GM23248 (cell line): ENCODE results near the gene EML4. TPM values are rescaled to one million over a fixed set of nuclear protein-coding genes. Genes with fewer than 3 reads are reported as not detected.

ENCODE experiments used
- DNase-seq: peaks from one replicate; pipeline ENCODE4 v3.0.0-alpha.2; 2015
- H2AFZ ChIP-seq: fragments of 200-600 bp; sonication (generic); 2 replicates; pipeline ENCODE4 v1.6.1; 2016; ENCODE audit warnings: antibody characterized with exemption
- H3F3A ChIP-seq: fragments of 200-600 bp; sonication (generic); 2 replicates; pipeline ENCODE4 v1.6.1; 2016; ENCODE audit warnings: mild to moderate bottlenecking, antibody characterized with exemption, mixed run types; ENCODE audit not compliant: insufficient read depth
- H3K27ac ChIP-seq: fragments of 200-600 bp; sonication (generic); 2 replicates; pipeline ENCODE4 v1.5.1; 2016; ENCODE audit warnings: mild to moderate bottlenecking
- H3K27me3 ChIP-seq: fragments of 200-600 bp; sonication (generic); replicated peaks from 2 replicates; pipeline ENCODE4 v1.6.1; 2016; ENCODE audit warnings: mild to moderate bottlenecking; ENCODE audit not compliant: insufficient read depth
- H3K36me3 ChIP-seq: fragments of 200-600 bp; sonication (generic); 2 replicates; pipeline ENCODE4 v1.6.1; 2016; ENCODE audit warnings: low read depth, mild to moderate bottlenecking
- H3K4me1 ChIP-seq: fragments of 200-600 bp; sonication (generic); 2 replicates; pipeline ENCODE4 v1.6.1; 2016; ENCODE audit warnings: mild to moderate bottlenecking; ENCODE audit not compliant: insufficient read depth
- H3K4me2 ChIP-seq: fragments of 200-600 bp; sonication (generic); one replicate; pipeline ENCODE4 v1.6.1; 2016; ENCODE audit warnings: mild to moderate bottlenecking; ENCODE audit not compliant: unreplicated experiment
- H3K4me3 ChIP-seq: fragments of 200-600 bp; sonication (generic); 2 replicates; pipeline ENCODE4 v1.5.1; 2016; ENCODE audit warnings: mild to moderate bottlenecking
- H3K79me2 ChIP-seq: fragments of 200-600 bp; sonication (generic); 2 replicates; pipeline ENCODE4 v1.6.1; 2016; ENCODE audit warnings: mild to moderate bottlenecking; ENCODE audit not compliant: insufficient read depth
- H3K9ac ChIP-seq: fragments of 200-600 bp; sonication (generic); 2 replicates; pipeline ENCODE4 v1.6.1; 2016; ENCODE audit warnings: mild to moderate bottlenecking
- H3K9me2 ChIP-seq: fragments of 200-600 bp; sonication (generic); 2 replicates; pipeline ENCODE4 v1.6.1; 2016; ENCODE audit warnings: mixed run types, mild to moderate bottlenecking, moderate library complexity; ENCODE audit not compliant: insufficient read depth
- H3K9me3 ChIP-seq: fragments of 200-600 bp; sonication (generic); one replicate; pipeline ENCODE4 v1.6.1; 2017; ENCODE audit warnings: low read depth
- H4K20me1 ChIP-seq: fragments of 200-600 bp; sonication (generic); 2 replicates; pipeline ENCODE4 v1.6.0; 2016; ENCODE audit not compliant: insufficient read depth
- EZH2 ChIP-seq: fragments of 200-600 bp; sonication (generic); IDR thresholded peaks from 2 replicates; pipeline ENCODE4 v1.6.1; 2018; ENCODE audit warnings: antibody characterized with exemption, mild to moderate bottlenecking; ENCODE audit not compliant: insufficient read depth, poor library complexity, severe bottlenecking
- EZH2phosphoT487 ChIP-seq: fragments of 200-600 bp; sonication (generic); IDR thresholded peaks from 2 replicates; pipeline ENCODE4 v1.6.1; 2018; ENCODE audit warnings: antibody characterized with exemption, moderate library complexity, mild to moderate bottlenecking, low read depth; ENCODE audit not compliant: insufficient read depth
- WGBS, 2 experiments: methylation state at CpG; one replicate each; pipeline ENCODE4 v1.1.6; 2015 to 2017; ENCODE audit warnings: low lambda C conversion rate in 2 of 2, low coverage in 1 of 2; ENCODE audit errors: missing lambda C conversion rate in 2 of 2; 5-methylcytosine and 5-hydroxymethylcytosine counted together
- in situ Hi-C: fragments of 300-500 bp; cut with MboI; formaldehyde crosslinking; loops from 2 replicates; pipeline ENCODE4 v1.15.0; 2020
- polyA plus RNA-seq: library from polyadenylated mRNA; unstranded; fragments of >200 nt; fragmentation: Nextera tagmentation; extraction: Ambion mirVana; gene quantifications from 2 replicates; pipeline ENCODE4 v1.2.1, GENCODE V29; 2016
- total RNA-seq: library from RNA; depleted of rRNA; stranded (reverse); fragments of >200 nt; shearing (Covaris generic); gene quantifications from 2 replicates; pipeline ENCODE4 v1.2.3, GENCODE V29; 2014

The EML4 gene
- total and polyA plus RNA-seq, 2 experiments from 2014 or later, result 19.3 to 21.7 TPM

GRCh38 chr2:42369532-42370229 is 200.5 kb downstream of the EML4 start:
- no peak for TF ChIP-seq EZH2phosphoT487
- no peak for TF ChIP-seq EZH2
- DNase-seq, result no peak
- H3K9ac ChIP-seq, result no peak overlapping the region
- in situ Hi-C loops, result no loop called here
- H2AFZ ChIP-seq, result no peak overlapping the region
- no peaks in the 10 kb centered on the region for H3K79me2 ChIP-seq
- H3F3A ChIP-seq, result peaks cover 6% of the 10 kb centered on the region; the same call in 1 of the 2 replicates
- H3K9me2 ChIP-seq, result no peaks in the 10 kb centered on the region
- no peaks in the 10 kb centered on the region for H4K20me1 ChIP-seq
- 89 to 95% methylated on average over 5 of the region's 5 CpGs for WGBS, 2 experiments
- no peak overlapping the region for H3K4me2 ChIP-seq
- H3K36me3 ChIP-seq, result no peaks in the 10 kb centered on the region
- no peaks in the 10 kb centered on the region for H3K9me3 ChIP-seq
- H3K4me3 ChIP-seq, result no peak overlapping the region
- H3K27me3 ChIP-seq, result no peaks in the 10 kb centered on the region
- peaks cover 8% of the 10 kb centered on the region for H3K4me1 ChIP-seq
- no peak overlapping the region for H3K27ac ChIP-seq

- Histone ChIP-seq H3K9ac (no peak overlapping the region), H4K20me1 (no peaks in the 10 kb centered on the region), H3K79me2 (no peaks in the 10 kb centered on the region), H3K4me3 (no peak overlapping the region), H3K27ac (no peak overlapping the region), H2AFZ (no peak overlapping the region), H3K9me3 (no peaks in the 10 kb centered on the region), H3K4me1 (peaks cover 8% of the 10 kb centered on the region), H3K36me3 (no peaks in the 10 kb centered on the region), H3K27me3 (no peaks in the 10 kb centered on the region), H3K9me2 (no peaks in the 10 kb centered on the region), H3F3A (peaks cover 6% of the 10 kb centered on the region; the same call in 1 of the 2 replicates), H3K4me2 (no peak overlapping the region)
- DNase-seq, result no peak
- TF ChIP-seq EZH2phosphoT487, result no peak
- no peak for TF ChIP-seq EZH2
- in situ Hi-C loops, result no loop called here
- 72 to 73% methylated on average over 11 of the region's 11 CpGs for WGBS, 2 experiments
Measured at GRCh38 chr2:42371611-42372473, 202.7 kb downstream of the EML4 start.

GRCh38 chr2:42372474-42373200 is 203.5 kb downstream of the EML4 start:
- H3K27me3 ChIP-seq, result no peaks in the 10 kb centered on the region
- H4K20me1 ChIP-seq, result no peaks in the 10 kb centered on the region
- WGBS, 2 experiments, result 41 to 44% methylated on average over 3 of the region's 3 CpGs
- no peak overlapping the region for H3K27ac ChIP-seq
- no peak overlapping the region for H3K4me2 ChIP-seq
- H3K4me1 ChIP-seq, result peaks cover 7% of the 10 kb centered on the region
- H3K9ac ChIP-seq, result no peak overlapping the region
- H3F3A ChIP-seq, result peaks cover 6% of the 10 kb centered on the region; the same call in 1 of the 2 replicates
- no peaks in the 10 kb centered on the region for H3K9me2 ChIP-seq
- H3K79me2 ChIP-seq, result no peaks in the 10 kb centered on the region
- TF ChIP-seq EZH2phosphoT487, result no peak
- no peak for TF ChIP-seq EZH2
- in situ Hi-C loops, result no loop called here
- H3K9me3 ChIP-seq, result no peaks in the 10 kb centered on the region
- no peaks in the 10 kb centered on the region for H3K36me3 ChIP-seq
- H2AFZ ChIP-seq, result no peak overlapping the region
- no peak for DNase-seq
- no peak overlapping the region for H3K4me3 ChIP-seq

- H4K20me1 ChIP-seq, result no peaks in the 10 kb centered on the region
- peaks cover 6% of the 10 kb centered on the region; the same call in 1 of the 2 replicates for H3K27me3 ChIP-seq
- H3K9ac ChIP-seq, result no peak overlapping the region
- H3K79me2 ChIP-seq, result no peaks in the 10 kb centered on the region
- no peak overlapping the region for H3K27ac ChIP-seq
- TF ChIP-seq EZH2 (no peak), EZH2phosphoT487 (no peak)
- no peak overlapping the region for H2AFZ ChIP-seq
- no peaks in the 10 kb centered on the region for H3K9me3 ChIP-seq
- H3F3A ChIP-seq, result no peaks in the 10 kb centered on the region
- WGBS, 2 experiments, result 67 to 70% methylated on average over 6 to 7 of the region's 7 CpGs
- no peak for DNase-seq
- H3K4me2 ChIP-seq, result no peak overlapping the region
- H3K4me1 ChIP-seq, result no peaks in the 10 kb centered on the region
- no peak overlapping the region for H3K4me3 ChIP-seq
- in situ Hi-C loops, result no loop called here
- no peaks in the 10 kb centered on the region for H3K9me2 ChIP-seq
- no peaks in the 10 kb centered on the region for H3K36me3 ChIP-seq
Measured at GRCh38 chr2:42376758-42377157, 207.6 kb downstream of the EML4 start.
